Effector memory CD4-positive, alpha-beta T cell (primary cell): ENCODE data around the gene C22orf42.

ENCODE experiments used
- DNase-seq, 3 donors: peaks; one replicate each; pipeline ENCODE4 v3.0.0-alpha.2; 2020
- H3K27ac ChIP-seq: 2 replicates; pipeline ENCODE4 v1.7.0; 2013; ENCODE audit warnings: mild to moderate bottlenecking, low read length, moderate library complexity; ENCODE audit not compliant: insufficient read depth, poor library complexity, severe bottlenecking
- H3K27me3 ChIP-seq: replicated peaks from 2 replicates; pipeline ENCODE4 v1.7.0; 2013; ENCODE audit warnings: mild to moderate bottlenecking, low read length; ENCODE audit not compliant: insufficient read depth, control insufficient read depth, poor library complexity, severe bottlenecking
- H3K36me3 ChIP-seq: 2 replicates; pipeline ENCODE4 v1.7.0; 2013; ENCODE audit warnings: mild to moderate bottlenecking, low read length, moderate library complexity; ENCODE audit not compliant: control insufficient read depth, insufficient read depth
- H3K4me1 ChIP-seq: 2 replicates; pipeline ENCODE4 v1.7.0; 2013; ENCODE audit warnings: low read length, mild to moderate bottlenecking; ENCODE audit not compliant: control insufficient read depth, insufficient read depth, poor library complexity, severe bottlenecking
- H3K4me3 ChIP-seq: 2 replicates; pipeline ENCODE4 v1.7.0; 2013; ENCODE audit warnings: low read length, low read depth, mild to moderate bottlenecking; ENCODE audit not compliant: insufficient read depth, poor library complexity, severe bottlenecking
- H3K9me3 ChIP-seq: 2 replicates; pipeline ENCODE4 v1.7.0; 2013; ENCODE audit warnings: mild to moderate bottlenecking, low read length, moderate library complexity; ENCODE audit not compliant: control insufficient read depth

The C22orf42 gene

DNA sequence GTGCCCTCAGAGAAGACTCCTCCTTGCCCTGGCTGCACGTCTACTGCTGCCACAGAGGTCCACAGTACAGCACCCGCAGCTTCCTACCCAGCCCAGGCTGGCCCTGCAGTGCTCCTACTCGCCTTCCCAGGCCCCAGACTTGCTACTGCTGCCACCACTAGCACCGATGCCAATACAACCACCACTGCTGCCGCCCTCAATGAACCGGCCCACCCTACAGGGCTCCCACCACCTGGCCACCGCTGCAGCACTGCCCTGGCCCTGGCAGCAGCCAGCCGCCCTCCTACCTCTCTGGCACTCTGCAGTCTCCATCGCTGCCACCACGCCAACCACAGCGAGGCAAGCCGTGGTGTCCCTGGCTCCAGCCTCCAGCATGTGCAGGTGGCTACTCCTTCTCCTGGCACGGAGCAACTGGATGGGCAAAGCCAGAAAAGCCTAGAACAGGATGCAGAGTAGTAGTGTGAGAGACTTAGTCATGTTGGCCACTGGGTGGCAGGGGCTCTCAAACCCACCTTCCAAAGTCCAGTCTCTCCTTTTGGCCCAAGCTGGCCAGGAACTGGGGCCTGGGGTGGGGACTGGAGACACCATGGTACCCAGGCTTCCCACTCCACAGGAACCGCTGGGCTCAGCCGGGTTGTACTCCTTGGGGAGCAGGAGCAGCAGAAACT, 39.4 kb downstream of the C22orf42 start:
- Histone ChIP-seq H3K27me3 (no peaks in the 10 kb centered on the region), H3K4me3 (no peak overlapping the region)

GRCh38 chr22:32112380-32112779, 46.7 kb downstream of the C22orf42 start:
- Histone ChIP-seq H3K4me1 (no peaks in the 10 kb centered on the region), H3K9me3 (no peaks in the 10 kb centered on the region), H3K27me3 (no peaks in the 10 kb centered on the region), H3K36me3 (no peaks in the 10 kb centered on the region), H3K27ac (no peak overlapping the region), H3K4me3 (no peak overlapping the region)
- no peak for DNase-seq

More for the DNA sequence above, 39.4 kb downstream of the C22orf42 start:
- no peak for DNase-seq
- H3K36me3 ChIP-seq: no peaks in the 10 kb centered on the region
- H3K9me3 ChIP-seq: no peaks in the 10 kb centered on the region
- no peak overlapping the region for H3K27ac ChIP-seq
- no peaks in the 10 kb centered on the region for H3K4me1 ChIP-seq

DNA sequence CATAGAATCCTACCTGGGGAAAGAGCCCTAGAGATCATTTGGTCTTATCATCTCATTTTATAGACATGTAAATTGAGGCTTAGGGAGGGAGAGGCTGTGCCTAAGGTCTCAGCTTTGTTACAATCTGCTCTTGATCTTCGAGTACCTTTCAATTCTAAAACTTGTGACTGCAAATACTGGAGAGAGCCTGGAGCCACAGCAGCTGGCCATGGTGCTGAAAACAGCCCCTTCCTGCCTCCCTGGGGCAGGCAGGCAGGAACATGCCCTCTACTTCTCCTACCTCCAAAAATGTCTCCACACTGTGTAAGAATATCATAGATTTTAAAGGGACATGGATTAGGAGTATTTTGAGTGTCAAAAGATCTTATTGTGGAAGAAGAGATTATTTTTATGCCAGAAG, 52.2 kb downstream of the C22orf42 start:
- no peaks in the 10 kb centered on the region for H3K9me3 ChIP-seq
- no peak overlapping the region for H3K4me3 ChIP-seq
- no peaks in the 10 kb centered on the region for H3K27me3 ChIP-seq
- no peaks in the 10 kb centered on the region for H3K4me1 ChIP-seq
- no peaks in the 10 kb centered on the region for H3K36me3 ChIP-seq
- H3K27ac ChIP-seq: no peak overlapping the region
- no peak for DNase-seq

DNA sequence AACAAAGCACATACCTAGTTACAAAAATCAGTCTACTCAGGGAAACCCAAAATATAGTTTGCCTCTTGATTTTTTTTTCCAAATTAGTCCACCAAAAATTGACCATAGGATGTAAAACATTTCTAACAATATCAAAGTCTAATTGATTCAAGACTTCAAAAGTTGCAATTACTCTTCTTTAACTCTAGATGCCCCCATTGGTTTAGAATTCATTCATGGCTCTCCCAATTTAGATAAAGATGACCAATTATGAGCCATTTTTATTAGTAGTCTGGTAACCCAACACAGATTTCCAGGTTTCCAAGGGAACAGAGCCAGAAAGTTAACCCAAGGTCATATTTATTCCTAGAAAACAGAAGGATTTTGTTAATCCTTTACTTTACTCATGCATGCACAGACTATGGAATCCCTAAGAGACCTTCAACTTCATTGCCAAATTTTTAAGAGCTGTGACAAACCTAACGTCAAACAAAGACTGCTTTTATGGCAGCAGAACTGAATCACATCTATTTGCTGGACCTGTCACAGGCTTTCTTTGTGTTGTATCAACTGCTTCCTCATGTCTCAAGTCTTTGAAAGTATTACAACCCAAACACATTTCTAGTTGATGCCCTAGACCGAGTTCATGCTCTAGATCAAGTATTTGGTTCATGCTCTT, 55.3 kb downstream of the C22orf42 start:
- H3K27ac ChIP-seq: no peak overlapping the region
- DNase-seq: no peak

DNA sequence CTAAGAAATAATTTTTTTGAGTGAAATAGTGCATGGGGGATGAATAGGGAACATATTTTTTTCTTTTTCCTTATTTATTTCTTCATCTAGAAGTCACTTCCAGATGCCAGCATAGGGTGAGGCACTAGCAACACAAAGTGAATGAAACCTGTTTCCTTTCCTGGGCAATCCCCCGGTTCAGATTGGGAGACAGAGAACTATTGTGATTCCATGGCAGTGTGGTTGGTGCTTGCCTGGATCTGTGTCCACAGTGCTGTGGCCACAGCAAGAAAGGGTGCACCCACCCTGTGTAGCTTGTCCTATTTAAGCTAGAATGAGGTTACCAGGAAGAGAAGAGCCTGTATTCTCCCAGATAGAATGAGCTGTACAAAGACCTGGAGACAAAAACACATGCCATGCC, 58.4 kb downstream of the C22orf42 start:
- H3K27me3 ChIP-seq: no peaks in the 10 kb centered on the region
- no peaks in the 10 kb centered on the region for H3K36me3 ChIP-seq
- DNase-seq: no peak
- no peaks in the 10 kb centered on the region for H3K4me1 ChIP-seq
- H3K4me3 ChIP-seq: no peak overlapping the region
- H3K27ac ChIP-seq: no peak overlapping the region
- H3K9me3 ChIP-seq: no peaks in the 10 kb centered on the region

More for the DNA sequence above, 55.3 kb downstream of the C22orf42 start:
- H3K4me1 ChIP-seq: no peaks in the 10 kb centered on the region
- H3K9me3 ChIP-seq: no peaks in the 10 kb centered on the region
- no peak overlapping the region for H3K4me3 ChIP-seq
- no peaks in the 10 kb centered on the region for H3K36me3 ChIP-seq
- H3K27me3 ChIP-seq: no peaks in the 10 kb centered on the region
